ENCODE results near the gene GEMIN5. TPM values are rescaled to one million over a fixed set of nuclear protein-coding genes. Genes with fewer than 3 reads are reported as not detected.
"Not testable (repeated sequence)": the region's sequence is repeated elsewhere in the genome, so short reads cannot be mapped to it uniquely, and the experiment has no call there.

GEMIN5 gene
- polyA plus RNA-seq, 2 of the 4 experiments (the other 2 are of a cell fraction) = 20.2 to 22.6 TPM

DNA sequence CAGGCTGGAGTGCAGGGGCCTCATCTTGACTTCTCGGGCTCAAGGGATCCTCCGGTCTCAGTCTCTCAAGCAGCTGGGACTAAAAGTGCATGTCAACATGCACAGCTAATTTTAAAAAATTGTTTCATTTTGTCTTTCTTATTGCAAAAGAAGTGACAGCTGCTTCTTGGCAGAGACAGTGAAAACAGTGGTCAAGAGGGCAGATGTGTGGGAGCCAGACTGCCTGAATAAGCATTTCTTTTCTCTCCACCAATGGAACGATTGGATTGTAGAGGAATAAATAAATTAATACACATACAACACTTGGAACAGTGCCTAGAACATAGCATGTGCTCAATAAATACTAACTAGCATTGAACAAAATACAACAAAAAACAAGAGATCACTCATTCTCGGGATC is 48.1 kb upstream of the GEMIN5 start:
- Histone ChIP-seq H3K9me3 (no peaks in the 10 kb centered on the region), H3K27ac (no peak overlapping the region), H3K4me1 (no peaks in the 10 kb centered on the region), H3K4me3 (no peak overlapping the region), H3K4me2 (no peak overlapping the region)
- 59% methylated on average over 4 of the region's 4 CpGs for WGBS (ENCODE audit: missing lambda C conversion rate)
- FAIRE-seq (no peak), ATAC-seq (no peak), DNase-seq (ENCODE audit: low read depth in 1 of 2, low spot score in 1 of 2) (no peak)
- ChIA-PET CTCF (interaction anchor here (1.3 to 1.5 kb wide), 2 partner anchors 14 to 19 kb away, joined by 3 to 4 read pairs; no protein-coding TSS in a partner anchor), POLR2A (no interaction called here)
- TF ChIP-seq, protein P1, sequence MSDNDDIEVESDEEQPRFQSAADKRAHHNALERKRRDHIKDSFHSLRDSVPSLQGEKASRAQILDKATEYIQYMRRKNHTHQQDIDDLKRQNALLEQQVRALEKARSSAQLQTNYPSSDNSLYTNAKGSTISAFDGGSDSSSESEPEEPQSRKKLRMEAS (IDR thresholded peaks at IDR 0.05) = no peak
- no peak for TF ChIP-seq HOXB13 (CRISPR knock-in tag; IDR thresholded peaks at IDR 0.05; ENCODE audit: low read depth)
- TF ChIP-seq, protein P2, sequence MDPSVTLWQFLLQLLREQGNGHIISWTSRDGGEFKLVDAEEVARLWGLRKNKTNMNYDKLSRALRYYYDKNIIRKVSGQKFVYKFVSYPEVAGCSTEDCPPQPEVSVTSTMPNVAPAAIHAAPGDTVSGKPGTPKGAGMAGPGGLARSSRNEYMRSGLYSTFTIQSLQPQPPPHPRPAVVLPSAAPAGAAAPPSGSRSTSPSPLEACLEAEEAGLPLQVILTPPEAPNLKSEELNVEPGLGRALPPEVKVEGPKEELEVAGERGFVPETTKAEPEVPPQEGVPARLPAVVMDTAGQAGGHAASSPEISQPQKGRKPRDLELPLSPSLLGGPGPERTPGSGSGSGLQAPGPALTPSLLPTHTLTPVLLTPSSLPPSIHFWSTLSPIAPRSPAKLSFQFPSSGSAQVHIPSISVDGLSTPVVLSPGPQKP (IDR thresholded peaks at IDR 0.05; ENCODE audit: low read depth, low read length) = no peak
- TF ChIP-seq ZC3H11A (IDR thresholded peaks at IDR 0.05) = no peak

DNA sequence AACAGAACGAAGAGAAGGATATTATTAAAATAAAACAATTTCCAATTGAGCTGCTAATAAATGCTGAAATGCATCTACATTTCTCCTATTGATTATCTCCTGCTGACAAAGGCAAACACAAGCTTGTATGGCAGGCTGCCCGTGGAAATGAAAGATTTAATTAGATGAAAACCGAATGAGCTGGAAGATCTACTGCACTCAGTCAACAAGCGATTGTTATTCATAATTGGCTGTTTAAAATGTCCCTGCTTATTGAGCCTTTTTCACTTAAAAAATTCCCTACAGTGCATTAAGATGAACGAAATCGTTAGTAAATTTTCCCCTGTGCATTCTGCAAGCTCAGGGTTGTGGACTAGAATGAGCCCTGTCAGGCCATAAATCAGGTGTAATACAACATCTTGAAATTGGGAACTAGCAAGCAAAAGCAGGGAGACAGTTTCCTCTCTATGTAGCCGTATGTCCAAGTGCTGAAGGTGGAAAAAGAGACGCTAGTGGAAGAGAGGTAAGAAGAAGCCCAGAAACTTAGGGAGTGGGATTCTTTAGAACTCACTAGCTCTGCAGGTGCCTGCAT is 47.0 kb upstream of the GEMIN5 start:
- H3K4me2 ChIP-seq = no peak overlapping the region
- no peak for DNase-seq (ENCODE audit: low read depth in 1 of 2, low spot score in 1 of 2)
- CTCF ChIA-PET = interaction anchor here (1.0 kb wide), 2 partner anchors 13 to 19 kb away, joined by 3 read pairs; no protein-coding TSS in a partner anchor
- no peak for TF ChIP-seq POLR2A (IDR thresholded peaks at IDR 0.05; ENCODE audit: low read length)
- TF ChIP-seq ZNF302 (CRISPR knock-in tag; IDR thresholded peaks at IDR 0.05) = no peak
- TF ChIP-seq FOSL2 (IDR thresholded peaks at IDR 0.05) = no peak
- no peak for TF ChIP-seq FOSL2 (CRISPR knock-in tag; IDR thresholded peaks at IDR 0.05)
- TF ChIP-seq ZC3H11A (IDR thresholded peaks at IDR 0.05) = no peak
- TF ChIP-seq SREBF2 (IDR thresholded peaks at IDR 0.05) = no peak
- no peak for TF ChIP-seq RAD21 (conservative IDR thresholded peaks at IDR 0.05 in 1 of 2, IDR thresholded peaks at IDR 0.05 in 1 of 2)
- TF ChIP-seq KDM1A (IDR thresholded peaks at IDR 0.05; ENCODE audit: low read depth) = no peak
- TF ChIP-seq MAFK (IDR thresholded peaks at IDR 0.05; ENCODE audit: partially characterized antibody) = no peak
- TF ChIP-seq, protein P3, sequence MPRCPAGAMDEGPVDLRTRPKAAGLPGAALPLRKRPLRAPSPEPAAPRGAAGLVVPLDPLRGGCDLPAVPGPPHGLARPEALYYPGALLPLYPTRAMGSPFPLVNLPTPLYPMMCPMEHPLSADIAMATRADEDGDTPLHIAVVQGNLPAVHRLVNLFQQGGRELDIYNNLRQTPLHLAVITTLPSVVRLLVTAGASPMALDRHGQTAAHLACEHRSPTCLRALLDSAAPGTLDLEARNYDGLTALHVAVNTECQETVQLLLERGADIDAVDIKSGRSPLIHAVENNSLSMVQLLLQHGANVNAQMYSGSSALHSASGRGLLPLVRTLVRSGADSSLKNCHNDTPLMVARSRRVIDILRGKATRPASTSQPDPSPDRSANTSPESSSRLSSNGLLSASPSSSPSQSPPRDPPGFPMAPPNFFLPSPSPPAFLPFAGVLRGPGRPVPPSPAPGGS (IDR thresholded peaks at IDR 0.05) = no peak
- TF ChIP-seq HDAC2 (IDR thresholded peaks at IDR 0.05) = no peak
- TF ChIP-seq, protein P4, sequence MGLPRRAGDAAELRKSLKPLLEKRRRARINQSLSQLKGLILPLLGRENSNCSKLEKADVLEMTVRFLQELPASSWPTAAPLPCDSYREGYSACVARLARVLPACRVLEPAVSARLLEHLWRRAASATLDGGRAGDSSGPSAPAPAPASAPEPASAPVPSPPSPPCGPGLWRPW (IDR thresholded peaks at IDR 0.05) = no peak
- TF ChIP-seq EHF (CRISPR knock-in tag; IDR thresholded peaks at IDR 0.05) = no peak
- TF ChIP-seq, protein P5, sequence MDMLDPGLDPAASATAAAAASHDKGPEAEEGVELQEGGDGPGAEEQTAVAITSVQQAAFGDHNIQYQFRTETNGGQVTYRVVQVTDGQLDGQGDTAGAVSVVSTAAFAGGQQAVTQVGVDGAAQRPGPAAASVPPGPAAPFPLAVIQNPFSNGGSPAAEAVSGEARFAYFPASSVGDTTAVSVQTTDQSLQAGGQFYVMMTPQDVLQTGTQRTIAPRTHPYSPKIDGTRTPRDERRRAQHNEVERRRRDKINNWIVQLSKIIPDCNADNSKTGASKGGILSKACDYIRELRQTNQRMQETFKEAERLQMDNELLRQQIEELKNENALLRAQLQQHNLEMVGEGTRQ (IDR thresholded peaks at IDR 0.05) = no peak
- TF ChIP-seq EP300 (IDR thresholded peaks at IDR 0.05) = no peak
- TF ChIP-seq MAZ (IDR thresholded peaks at IDR 0.05; ENCODE audit: borderline replicate concordance, low read depth, low read length) = no peak
- TF ChIP-seq TFCP2L1 (CRISPR knock-in tag; IDR thresholded peaks at IDR 0.05) = no peak
- TF ChIP-seq JUNB (IDR thresholded peaks at IDR 0.05) = no peak
- TF ChIP-seq RNF2 (IDR thresholded peaks at IDR 0.05; ENCODE audit: borderline replicate concordance, low read depth) = no peak
- no peak for TF ChIP-seq CBX2 (IDR thresholded peaks at IDR 0.05; ENCODE audit: borderline replicate concordance, low read depth)
- 65% methylated on average over 8 of the region's 8 CpGs for WGBS (ENCODE audit: missing lambda C conversion rate)
- no peaks in the 10 kb centered on the region for H3K9me3 ChIP-seq
- POLR2A ChIA-PET = no interaction called here
- no peak for FAIRE-seq
- ATAC-seq = no peak
- H3K4me3 ChIP-seq = no peak overlapping the region
- H3K27ac ChIP-seq = no peak overlapping the region
- no peaks in the 10 kb centered on the region for H3K4me1 ChIP-seq

DNA sequence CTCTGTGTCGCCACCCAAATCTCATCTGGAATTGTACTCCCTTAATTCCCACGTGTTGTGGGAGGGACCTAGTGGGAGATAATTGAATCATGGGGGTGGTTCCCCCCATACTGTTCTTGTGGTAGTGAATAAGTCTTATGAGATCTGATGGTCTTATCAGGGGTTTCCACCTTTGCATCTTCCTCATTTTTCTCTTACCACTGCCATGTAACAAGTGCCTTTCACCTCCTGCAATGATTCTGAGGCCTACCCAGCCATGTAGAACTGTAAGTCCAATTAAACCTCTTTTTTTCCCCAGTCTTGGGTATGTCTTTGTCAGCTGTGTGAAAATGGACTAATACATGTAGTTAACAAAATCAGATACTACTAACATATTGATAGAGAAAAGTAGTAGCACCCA is 40.3 kb upstream of the GEMIN5 start:
- ATAC-seq; H3K9me3 ChIP-seq; POLR2A ChIA-PET; H3K27ac ChIP-seq; H3K4me1 ChIP-seq; FAIRE-seq; H3K4me3 ChIP-seq; DNase-seq (ENCODE audit: low read depth in 1 of 2, low spot score in 1 of 2); CTCF ChIA-PET; H3K4me2 ChIP-seq: not testable (repeated sequence)
- 92% methylated on average over 2 of the region's 2 CpGs for WGBS (ENCODE audit: missing lambda C conversion rate)
